ENCODE data around the gene TMOD2. TPM values are rescaled to one million over a fixed set of nuclear protein-coding genes. Genes with fewer than 3 reads are reported as not detected.

TMOD2 gene
- total RNA-seq, 6 experiments from 2014 or later: 1.1 to 2.5 (median 1.3) TPM

DNA sequence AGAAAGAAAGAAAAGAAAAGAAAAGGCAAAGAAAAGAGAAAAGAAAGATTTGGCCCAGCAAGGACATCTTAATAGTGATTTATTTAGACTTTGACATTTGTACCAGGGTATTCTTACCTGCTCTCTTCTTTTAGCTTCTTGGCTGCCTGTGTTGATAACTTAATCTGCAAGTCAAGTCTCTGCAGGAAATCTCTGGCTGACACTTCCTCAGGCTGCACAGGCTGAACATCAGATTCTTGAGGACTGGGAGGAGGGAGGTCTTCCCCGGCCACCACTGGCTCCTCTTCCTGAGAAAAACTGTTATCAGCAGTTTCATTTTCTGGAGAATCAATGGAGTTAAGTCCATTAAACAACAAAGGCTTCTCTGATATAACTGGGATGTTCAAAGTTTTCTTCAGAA lies 26.7 kb upstream of the TMOD2 start:
- Histone ChIP-seq H3K4me3 (no peak overlapping the region), H3K36me3 (peaks cover 0 to 10% (median 1%) of the 10 kb centered on the region in 4 donors), H3K9me3 (no peaks in the 10 kb centered on the region), H3K27ac (no peak overlapping the region), H3K27me3 (no peaks in the 10 kb centered on the region), H3K4me1 (peaks cover 0 to 10% (median 0%) of the 10 kb centered on the region in 4 donors)
- TF ChIP-seq POLR2A (IDR thresholded peaks at IDR 0.05): no peak
- TF ChIP-seq, protein P1, sequence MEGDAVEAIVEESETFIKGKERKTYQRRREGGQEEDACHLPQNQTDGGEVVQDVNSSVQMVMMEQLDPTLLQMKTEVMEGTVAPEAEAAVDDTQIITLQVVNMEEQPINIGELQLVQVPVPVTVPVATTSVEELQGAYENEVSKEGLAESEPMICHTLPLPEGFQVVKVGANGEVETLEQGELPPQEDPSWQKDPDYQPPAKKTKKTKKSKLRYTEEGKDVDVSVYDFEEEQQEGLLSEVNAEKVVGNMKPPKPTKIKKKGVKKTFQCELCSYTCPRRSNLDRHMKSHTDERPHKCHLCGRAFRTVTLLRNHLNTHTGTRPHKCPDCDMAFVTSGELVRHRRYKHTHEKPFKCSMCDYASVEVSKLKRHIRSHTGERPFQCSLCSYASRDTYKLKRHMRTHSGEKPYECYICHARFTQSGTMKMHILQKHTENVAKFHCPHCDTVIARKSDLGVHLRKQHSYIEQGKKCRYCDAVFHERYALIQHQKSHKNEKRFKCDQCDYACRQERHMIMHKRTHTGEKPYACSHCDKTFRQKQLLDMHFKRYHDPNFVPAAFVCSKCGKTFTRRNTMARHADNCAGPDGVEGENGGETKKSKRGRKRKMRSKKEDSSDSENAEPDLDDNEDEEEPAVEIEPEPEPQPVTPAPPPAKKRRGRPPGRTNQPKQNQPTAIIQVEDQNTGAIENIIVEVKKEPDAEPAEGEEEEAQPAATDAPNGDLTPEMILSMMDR (IDR thresholded peaks at IDR 0.05): no peak
- WGBS (ENCODE audit: insufficient coverage, low coverage, low lambda C conversion rate, missing lambda C conversion rate): 25% methylated on average over 1 of the region's 1 CpG
- DNase-seq: no peak
- ATAC-seq: peak in 3 of 4 donors; percentile 56 to 77 (median 61)
- intact Hi-C loops (cut with DNase I): no loop called here

DNA sequence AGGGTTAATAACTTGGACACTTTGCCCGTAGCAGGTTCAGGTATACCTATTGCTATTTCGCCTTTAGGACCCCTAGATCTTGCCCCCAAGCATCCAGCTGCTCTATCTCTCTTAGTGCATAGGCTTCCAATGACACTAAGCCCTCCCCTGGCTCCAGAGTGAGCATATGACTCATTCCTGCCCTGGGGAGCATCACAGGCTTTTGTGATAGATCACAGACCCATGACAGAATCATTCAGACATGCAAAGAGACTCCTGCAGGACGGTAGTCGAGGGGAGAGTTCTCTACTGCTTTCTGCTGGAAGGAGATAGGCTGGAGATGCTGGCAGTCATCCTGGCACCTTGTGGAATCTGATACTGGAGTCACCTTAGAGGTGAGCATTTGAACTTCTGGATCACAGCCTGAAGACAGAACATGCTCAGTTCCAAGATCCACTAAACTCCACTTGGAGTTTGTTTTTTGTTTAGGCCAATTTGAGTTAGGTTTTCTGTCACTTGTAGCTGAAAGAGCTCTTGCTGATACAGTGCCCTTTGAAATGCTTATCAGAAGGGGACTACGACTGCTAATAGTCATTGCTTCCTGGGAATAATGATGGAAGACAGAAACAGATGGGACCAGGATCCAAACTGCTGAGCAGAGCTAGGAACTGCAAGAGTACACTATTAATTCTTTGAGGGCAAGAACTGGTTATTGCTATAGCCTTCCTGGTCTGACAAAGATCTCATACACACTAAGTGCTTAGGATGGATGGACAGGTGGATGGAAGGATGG lies 24.9 kb upstream of the TMOD2 start:
- DNase-seq (peak in 1 of 3 donors; percentile 29), ATAC-seq (peak; percentile 69 to 95 (median 76))
- Histone ChIP-seq H3K9me3 (no peaks in the 10 kb centered on the region), H3K27ac (no peak overlapping the region), H3K4me1 (peaks cover 0 to 7% (median 0%) of the 10 kb centered on the region in 4 donors), H3K36me3 (peaks cover 0 to 10% (median 1%) of the 10 kb centered on the region in 4 donors), H3K4me3 (no peak overlapping the region), H3K27me3 (no peaks in the 10 kb centered on the region)
- WGBS (ENCODE audit: insufficient coverage, low coverage, low lambda C conversion rate, missing lambda C conversion rate): 48% methylated on average over 5 of the region's 5 CpGs
- TF ChIP-seq POLR2A (IDR thresholded peaks at IDR 0.05): no peak
- TF ChIP-seq, protein P1 (IDR thresholded peaks at IDR 0.05): no peak
- intact Hi-C loops (cut with DNase I): no loop called here

DNA sequence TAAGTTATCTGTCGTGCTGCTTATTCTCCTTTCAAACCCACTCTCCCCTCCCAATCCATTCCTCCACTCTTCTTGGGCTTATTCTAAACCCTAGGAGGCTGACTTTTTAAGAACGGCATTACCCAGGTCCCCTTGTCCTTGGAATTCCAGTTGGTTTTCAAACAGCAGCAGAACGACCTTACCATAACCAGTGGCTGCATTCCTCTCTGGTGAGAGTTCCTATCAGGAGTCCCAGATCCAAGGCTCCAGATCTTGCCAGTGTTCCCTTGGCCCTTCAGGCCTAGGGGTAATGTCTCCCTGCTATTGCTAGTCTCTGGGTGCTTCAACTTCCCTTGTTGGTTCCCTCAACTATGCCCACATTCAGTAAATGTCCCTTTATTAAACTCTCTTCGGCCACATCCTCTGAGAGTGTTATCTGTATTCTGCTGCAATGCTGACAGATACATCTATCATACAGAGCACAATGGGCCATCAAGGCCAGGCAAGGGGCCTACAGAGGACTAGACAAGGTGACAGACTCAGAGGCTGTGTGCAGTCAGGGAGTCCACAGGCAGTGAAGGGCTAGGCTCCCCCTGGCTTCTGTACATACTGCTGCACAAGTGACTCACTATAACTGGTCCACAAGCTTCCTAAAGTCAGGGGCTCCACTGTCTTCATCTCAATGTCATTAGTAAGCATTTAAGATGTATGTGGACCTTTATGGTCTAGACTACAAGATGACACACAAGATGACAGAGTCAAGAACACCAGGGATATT lies 24.1 kb upstream of the TMOD2 start:
- WGBS (ENCODE audit: insufficient coverage, low coverage, low lambda C conversion rate, missing lambda C conversion rate): 86% methylated on average over 4 of the region's 4 CpGs
- Histone ChIP-seq H3K27ac (no peak overlapping the region), H3K4me3 (no peak overlapping the region), H3K36me3 (peaks cover 0 to 10% (median 1%) of the 10 kb centered on the region in 4 donors), H3K27me3 (no peaks in the 10 kb centered on the region), H3K9me3 (no peaks in the 10 kb centered on the region), H3K4me1 (peaks cover 0 to 15% (median 4%) of the 10 kb centered on the region in 4 donors)
- ATAC-seq (no peak), DNase-seq (no peak)
- TF ChIP-seq, protein P1 (IDR thresholded peaks at IDR 0.05): no peak
- TF ChIP-seq POLR2A (IDR thresholded peaks at IDR 0.05): no peak
- intact Hi-C loops (cut with DNase I): no loop called here

DNA sequence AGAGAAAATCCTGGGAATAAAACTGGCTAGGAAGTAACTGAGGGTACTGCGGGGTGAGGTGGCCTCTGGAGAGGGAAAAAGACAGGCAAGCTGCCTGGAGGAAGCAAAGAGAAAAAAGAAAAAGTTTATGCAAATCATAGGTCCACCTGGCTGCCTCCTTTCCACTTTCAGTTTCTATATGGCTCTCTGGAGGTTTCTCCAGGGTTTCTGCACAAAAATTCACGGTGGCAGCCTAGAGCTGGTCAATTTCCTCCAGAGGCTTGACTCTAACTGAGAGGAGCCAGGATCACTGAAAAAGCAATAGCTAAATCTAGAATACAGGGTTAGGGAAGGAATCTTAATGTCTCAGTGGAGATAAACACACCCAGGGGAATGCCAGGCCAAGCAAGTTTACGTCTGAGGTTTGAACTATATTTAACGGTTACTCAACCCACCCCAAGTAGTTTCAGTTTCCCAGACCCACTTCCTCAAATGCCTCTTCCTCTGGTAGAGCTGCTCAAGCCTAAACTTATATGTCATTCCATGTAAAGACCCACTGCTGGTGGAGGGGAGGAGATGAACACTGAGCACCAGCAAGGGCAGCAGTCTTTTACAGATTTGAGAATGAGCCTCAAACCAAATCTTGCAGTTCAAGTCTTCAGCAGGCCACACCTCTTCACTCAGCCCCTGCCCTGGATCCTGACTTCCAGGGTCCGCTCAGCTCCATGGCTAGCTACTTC lies 19.7 kb upstream of the TMOD2 start:
- H3K4me1 ChIP-seq: peaks cover 0 to 25% (median 4%) of the 10 kb centered on the region in 4 donors
- no peak for TF ChIP-seq POLR2A (IDR thresholded peaks at IDR 0.05)
- TF ChIP-seq, protein P1 (IDR thresholded peaks at IDR 0.05): no peak
- no peaks in the 10 kb centered on the region for H3K36me3 ChIP-seq
- peak overlapping the region; percentile 10 to 38 (median 37) for H3K4me3 ChIP-seq
- H3K27ac ChIP-seq: peak overlapping the region; percentile 73 to 79 (median 77)
- intact Hi-C loops (cut with DNase I): no loop called here
- H3K27me3 ChIP-seq: no peaks in the 10 kb centered on the region
- DNase-seq (peak in 1 of 3 donors; percentile 39), ATAC-seq (peak; percentile 71 to 87 (median 78))
- 11% methylated on average over 5 of the region's 5 CpGs for WGBS (ENCODE audit: insufficient coverage, low coverage, low lambda C conversion rate, missing lambda C conversion rate)
- H3K9me3 ChIP-seq: no peaks in the 10 kb centered on the region
